ENCODE data around the gene SPECC1.

DNA sequence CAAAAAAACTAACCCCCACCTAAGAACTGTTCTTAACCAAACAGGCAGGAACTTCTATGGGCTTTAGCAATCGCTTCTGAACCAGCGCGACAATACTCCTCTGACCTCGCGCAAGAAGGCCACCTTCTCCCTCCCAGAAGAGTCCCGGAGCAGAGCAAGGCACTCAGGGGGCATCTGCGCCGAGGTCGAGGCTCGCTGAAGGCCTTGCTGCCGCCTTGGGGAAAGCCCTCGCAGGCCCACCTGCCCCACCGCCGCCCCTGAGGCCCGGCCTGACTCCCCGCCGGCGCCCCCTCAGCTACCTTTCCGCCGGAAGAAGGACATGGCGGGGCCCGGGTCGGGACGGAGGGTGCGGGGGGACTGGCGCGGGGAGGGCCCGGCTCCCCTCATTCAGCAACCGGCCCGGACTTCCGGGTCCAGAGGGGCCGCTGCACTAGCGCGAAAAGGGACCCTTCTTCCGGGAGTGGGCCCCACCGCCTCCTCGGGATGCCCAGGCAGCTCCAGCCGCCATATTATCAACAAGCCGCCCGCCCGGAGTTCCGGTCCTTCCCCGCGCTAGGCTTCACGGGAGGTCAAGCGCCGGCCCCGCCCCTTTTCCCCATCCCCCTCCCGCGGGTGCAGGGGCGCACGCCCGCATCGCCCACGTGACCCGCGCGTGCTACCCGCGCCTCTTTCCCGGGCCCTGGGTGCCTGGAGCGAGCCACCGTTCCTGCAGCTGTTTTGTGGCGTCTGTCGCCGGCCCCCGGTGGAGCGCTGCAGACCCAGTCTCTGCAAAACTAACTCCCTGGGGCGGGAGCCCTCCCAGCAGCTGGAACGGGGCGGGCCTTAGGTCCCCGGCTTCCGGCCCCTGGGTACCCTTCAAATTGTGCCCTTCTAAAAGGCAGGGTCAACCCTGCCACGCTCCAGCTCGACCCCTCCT is 31.6 kb upstream of the SPECC1 start, which contains the start of gene AKAP10:
- TF ChIP-seq ZNF232 (CRISPR knock-in tag; IDR thresholded peaks at IDR 0.05) (peak; percentile 75; the same call in 1 of the 2 replicates), SOX15 (CRISPR knock-in tag; IDR thresholded peaks at IDR 0.05) (no peak), ATF1 (CRISPR knock-in tag; IDR thresholded peaks at IDR 0.05) (peak; percentile 21; the same call in 1 of the 2 replicates), TEAD4 (CRISPR knock-in tag; IDR thresholded peaks at IDR 0.05) (no peak)
- TF ChIP-seq, protein P1, sequence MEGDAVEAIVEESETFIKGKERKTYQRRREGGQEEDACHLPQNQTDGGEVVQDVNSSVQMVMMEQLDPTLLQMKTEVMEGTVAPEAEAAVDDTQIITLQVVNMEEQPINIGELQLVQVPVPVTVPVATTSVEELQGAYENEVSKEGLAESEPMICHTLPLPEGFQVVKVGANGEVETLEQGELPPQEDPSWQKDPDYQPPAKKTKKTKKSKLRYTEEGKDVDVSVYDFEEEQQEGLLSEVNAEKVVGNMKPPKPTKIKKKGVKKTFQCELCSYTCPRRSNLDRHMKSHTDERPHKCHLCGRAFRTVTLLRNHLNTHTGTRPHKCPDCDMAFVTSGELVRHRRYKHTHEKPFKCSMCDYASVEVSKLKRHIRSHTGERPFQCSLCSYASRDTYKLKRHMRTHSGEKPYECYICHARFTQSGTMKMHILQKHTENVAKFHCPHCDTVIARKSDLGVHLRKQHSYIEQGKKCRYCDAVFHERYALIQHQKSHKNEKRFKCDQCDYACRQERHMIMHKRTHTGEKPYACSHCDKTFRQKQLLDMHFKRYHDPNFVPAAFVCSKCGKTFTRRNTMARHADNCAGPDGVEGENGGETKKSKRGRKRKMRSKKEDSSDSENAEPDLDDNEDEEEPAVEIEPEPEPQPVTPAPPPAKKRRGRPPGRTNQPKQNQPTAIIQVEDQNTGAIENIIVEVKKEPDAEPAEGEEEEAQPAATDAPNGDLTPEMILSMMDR (IDR thresholded peaks at IDR 0.05), result no peak
